ENCODE data around the gene DHRS7.

The DHRS7 gene

DNA sequence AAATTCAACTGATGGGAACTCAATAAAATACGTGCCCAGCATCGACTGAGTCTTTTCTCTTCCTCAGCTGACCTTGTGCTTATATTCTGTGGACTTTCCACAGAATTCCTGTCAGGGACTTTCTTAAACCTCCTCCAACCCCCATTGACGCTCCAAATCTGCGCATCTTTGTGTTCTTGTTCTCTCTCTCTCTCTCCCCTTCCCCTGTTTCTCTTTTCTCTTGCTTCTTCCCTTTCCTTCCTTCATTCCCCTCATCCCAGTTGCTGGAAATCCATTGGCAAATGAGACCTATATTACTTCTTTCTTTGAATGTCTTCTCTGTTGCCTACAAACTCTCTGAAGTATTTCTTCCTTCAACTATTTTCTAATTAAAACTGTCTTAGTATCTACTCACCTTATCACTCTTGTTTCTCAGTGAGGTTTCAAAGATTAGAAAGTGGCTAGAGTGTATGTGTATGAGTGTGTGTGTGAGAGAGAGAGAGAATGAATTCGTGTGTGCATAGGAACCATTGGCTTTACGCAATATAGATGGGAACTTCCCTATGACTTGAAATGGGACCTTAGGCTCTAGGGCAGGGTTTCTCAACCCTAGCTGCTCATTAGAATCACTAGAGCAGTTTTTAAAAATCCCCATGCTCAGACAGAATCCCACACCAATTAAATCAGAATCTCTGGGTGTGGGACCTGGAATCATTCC lies 41.8 kb upstream of the DHRS7 start:
- no peaks in the 10 kb centered on the region for H3K9me2 ChIP-seq (replicated peaks; ENCODE audit: control insufficient read depth, low read length)
- H3K27me3 ChIP-seq (ENCODE audit: control insufficient read depth, low read length): no peaks in the 10 kb centered on the region
- H3K79me2 ChIP-seq (ENCODE audit: control insufficient read depth, low read length): no peaks in the 10 kb centered on the region
- H3K4me2 ChIP-seq (ENCODE audit: low read length): no peak overlapping the region
- H3F3A ChIP-seq (ENCODE audit: control insufficient read depth, insufficient read depth): peaks cover 14% of the 10 kb centered on the region
- H3K27ac ChIP-seq (ENCODE audit: low read depth, low read length): no peak overlapping the region
- no peak overlapping the region for H3K4me3 ChIP-seq (ENCODE audit: low read length)
- no peaks in the 10 kb centered on the region for H3K36me3 ChIP-seq (ENCODE audit: control insufficient read depth, low read length)
- TF ChIP-seq EZH2phosphoT487 (IDR thresholded peaks at IDR 0.05; ENCODE audit: borderline replicate concordance, low read length): no peak
- TF ChIP-seq, protein P1, sequence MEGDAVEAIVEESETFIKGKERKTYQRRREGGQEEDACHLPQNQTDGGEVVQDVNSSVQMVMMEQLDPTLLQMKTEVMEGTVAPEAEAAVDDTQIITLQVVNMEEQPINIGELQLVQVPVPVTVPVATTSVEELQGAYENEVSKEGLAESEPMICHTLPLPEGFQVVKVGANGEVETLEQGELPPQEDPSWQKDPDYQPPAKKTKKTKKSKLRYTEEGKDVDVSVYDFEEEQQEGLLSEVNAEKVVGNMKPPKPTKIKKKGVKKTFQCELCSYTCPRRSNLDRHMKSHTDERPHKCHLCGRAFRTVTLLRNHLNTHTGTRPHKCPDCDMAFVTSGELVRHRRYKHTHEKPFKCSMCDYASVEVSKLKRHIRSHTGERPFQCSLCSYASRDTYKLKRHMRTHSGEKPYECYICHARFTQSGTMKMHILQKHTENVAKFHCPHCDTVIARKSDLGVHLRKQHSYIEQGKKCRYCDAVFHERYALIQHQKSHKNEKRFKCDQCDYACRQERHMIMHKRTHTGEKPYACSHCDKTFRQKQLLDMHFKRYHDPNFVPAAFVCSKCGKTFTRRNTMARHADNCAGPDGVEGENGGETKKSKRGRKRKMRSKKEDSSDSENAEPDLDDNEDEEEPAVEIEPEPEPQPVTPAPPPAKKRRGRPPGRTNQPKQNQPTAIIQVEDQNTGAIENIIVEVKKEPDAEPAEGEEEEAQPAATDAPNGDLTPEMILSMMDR (IDR thresholded peaks at IDR 0.05; ENCODE audit: low read depth, low read length, poor library complexity, severe bottlenecking): no peak
- H4K20me1 ChIP-seq (ENCODE audit: control insufficient read depth, insufficient read depth, low read depth, low read length): no peaks in the 10 kb centered on the region
- peaks cover 39% of the 10 kb centered on the region for H3K4me1 ChIP-seq (ENCODE audit: control insufficient read depth, low read length)
- H3K9me3 ChIP-seq (ENCODE audit: control insufficient read depth, insufficient read depth, low read length): no peaks in the 10 kb centered on the region

DNA sequence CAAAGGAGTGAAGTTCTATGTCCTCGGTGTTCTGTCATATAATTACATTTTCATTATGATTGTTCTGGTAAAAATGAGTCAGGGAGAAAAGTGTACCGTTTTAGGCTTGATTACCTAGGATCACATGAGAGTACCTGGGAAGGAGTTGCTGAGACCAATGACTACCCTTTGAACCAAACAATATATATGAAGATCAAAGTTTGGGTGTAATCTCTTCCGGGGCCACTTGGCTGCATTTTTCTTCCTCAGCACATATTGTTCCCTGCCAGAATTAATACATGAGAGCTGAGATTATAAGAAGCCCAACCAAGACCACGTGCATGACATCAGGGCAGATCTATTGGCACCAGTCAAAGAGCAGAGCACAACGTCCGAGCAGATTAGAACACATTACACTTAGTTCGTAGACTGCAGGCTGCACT lies 41.1 kb upstream of the DHRS7 start:
- Histone ChIP-seq H3K27me3 (ENCODE audit: control insufficient read depth, low read length) (no peaks in the 10 kb centered on the region), H3F3A (ENCODE audit: control insufficient read depth, insufficient read depth) (peaks cover 14% of the 10 kb centered on the region), H3K4me1 (ENCODE audit: control insufficient read depth, low read length) (peaks cover 39% of the 10 kb centered on the region), H3K36me3 (ENCODE audit: control insufficient read depth, low read length) (no peaks in the 10 kb centered on the region), H3K4me3 (ENCODE audit: low read length) (no peak overlapping the region), H3K9me2 (replicated peaks; ENCODE audit: control insufficient read depth, low read length) (no peaks in the 10 kb centered on the region), H3K79me2 (ENCODE audit: control insufficient read depth, low read length) (no peaks in the 10 kb centered on the region), H3K4me2 (ENCODE audit: low read length) (no peak overlapping the region), H3K27ac (ENCODE audit: low read depth, low read length) (no peak overlapping the region), H3K9me3 (ENCODE audit: control insufficient read depth, insufficient read depth, low read length) (no peaks in the 10 kb centered on the region), H4K20me1 (ENCODE audit: control insufficient read depth, insufficient read depth, low read depth, low read length) (no peaks in the 10 kb centered on the region)
- no peak for TF ChIP-seq EZH2phosphoT487 (IDR thresholded peaks at IDR 0.05; ENCODE audit: borderline replicate concordance, low read length)
- TF ChIP-seq, protein P1 (IDR thresholded peaks at IDR 0.05; ENCODE audit: low read depth, low read length, poor library complexity, severe bottlenecking): no peak

DNA sequence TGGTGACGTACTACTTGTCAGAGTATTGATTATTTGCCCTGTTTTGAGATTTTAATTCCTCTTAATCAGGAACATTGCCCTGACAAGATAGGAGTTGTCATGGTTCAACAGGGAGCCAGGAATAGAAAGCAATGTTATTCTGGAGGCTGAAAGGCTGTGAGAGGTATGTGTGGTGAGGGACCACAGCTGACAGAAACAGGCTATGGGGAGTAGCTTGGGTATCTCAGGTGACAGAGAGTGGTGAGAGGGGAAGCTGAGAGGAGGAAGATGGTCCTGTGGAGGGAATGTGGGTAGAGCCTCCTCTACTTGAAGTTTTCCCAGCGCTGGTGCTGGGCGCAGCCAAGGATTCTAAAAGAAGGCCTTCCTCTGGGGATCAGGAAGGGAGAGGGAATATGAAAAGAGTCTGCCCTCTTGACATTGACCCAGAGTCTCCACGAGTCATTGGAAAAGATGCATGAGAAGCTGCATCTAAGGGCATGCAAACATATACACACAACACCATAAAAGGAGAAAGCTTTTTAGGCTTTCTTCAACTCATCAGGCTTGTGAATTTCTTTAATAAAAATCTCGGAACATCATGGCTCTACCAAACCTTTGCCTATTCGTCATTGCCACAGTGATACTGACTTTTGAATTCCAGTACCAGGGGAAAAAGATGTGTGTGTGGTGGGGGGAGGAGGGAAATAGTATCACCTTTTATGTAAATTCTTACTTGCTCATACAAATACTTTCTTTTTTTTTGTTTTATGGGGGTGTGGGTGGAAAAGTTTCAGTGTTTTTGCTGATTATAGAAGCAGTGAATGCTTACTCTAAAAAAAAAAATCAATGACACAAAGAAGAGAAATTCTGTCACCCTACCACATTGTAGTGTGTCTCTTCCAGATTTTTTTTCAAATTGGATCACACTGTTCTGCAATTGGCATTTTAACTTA lies 39.9 kb upstream of the DHRS7 start:
- peaks cover 14% of the 10 kb centered on the region for H3F3A ChIP-seq (ENCODE audit: control insufficient read depth, insufficient read depth)
- H3K27ac ChIP-seq (ENCODE audit: low read depth, low read length): peak overlapping the region; percentile 90
- H3K9me2 ChIP-seq (replicated peaks; ENCODE audit: control insufficient read depth, low read length): no peaks in the 10 kb centered on the region
- H3K9me3 ChIP-seq (ENCODE audit: control insufficient read depth, insufficient read depth, low read length): no peaks in the 10 kb centered on the region
- no peaks in the 10 kb centered on the region for H3K36me3 ChIP-seq (ENCODE audit: control insufficient read depth, low read length)
- H3K27me3 ChIP-seq (ENCODE audit: control insufficient read depth, low read length): no peaks in the 10 kb centered on the region
- H3K4me1 ChIP-seq (ENCODE audit: control insufficient read depth, low read length): peaks cover 39% of the 10 kb centered on the region
- H3K4me2 ChIP-seq (ENCODE audit: low read length): peak overlapping the region; percentile 74
- H3K4me3 ChIP-seq (ENCODE audit: low read length): peak overlapping the region; percentile 61
- TF ChIP-seq, protein P1 (IDR thresholded peaks at IDR 0.05; ENCODE audit: low read depth, low read length, poor library complexity, severe bottlenecking): no peak
- TF ChIP-seq EZH2phosphoT487 (IDR thresholded peaks at IDR 0.05; ENCODE audit: borderline replicate concordance, low read length): no peak
- no peaks in the 10 kb centered on the region for H3K79me2 ChIP-seq (ENCODE audit: control insufficient read depth, low read length)
- no peaks in the 10 kb centered on the region for H4K20me1 ChIP-seq (ENCODE audit: control insufficient read depth, insufficient read depth, low read depth, low read length)
